SKM-1 treated with dmso at 0.1 percent for 144 hours (cell line): Measurements from ENCODE around the gene LILRA5.
"Not testable (repeated sequence)": the region's sequence is repeated elsewhere in the genome, so short reads cannot be mapped to it uniquely, and the experiment has no call there.

ENCODE experiments used
- DNase-seq: peaks from one replicate; lab custom pipeline; 2025; ENCODE audit not compliant: unreplicated experiment; lab: John Stamatoyannopoulos, UW

The LILRA5 gene

GRCh38 chr19:54335164-54335563, 22.2 kb upstream of the LILRA5 start:
- no peak for DNase-seq

GRCh38 chr19:54333586-54334298, 20.8 kb upstream of the LILRA5 start:
- DNase-seq = no peak

- DNase-seq = no peak
These were observed 19.2 kb upstream of the LILRA5 start for GRCh38 chr19:54332149-54332548.

- no peak for DNase-seq
These were observed 18.7 kb upstream of the LILRA5 start for GRCh38 chr19:54331626-54332025.

- no peak for DNase-seq
These were observed 16.7 kb upstream of the LILRA5 start for GRCh38 chr19:54329476-54330165.

GRCh38 chr19:54328781-54329180, 15.8 kb upstream of the LILRA5 start:
- DNase-seq = not testable (repeated sequence)

GRCh38 chr19:54325631-54326030, 12.7 kb upstream of the LILRA5 start:
- no peak for DNase-seq

GRCh38 chr19:54325194-54325621, 12.2 kb upstream of the LILRA5 start:
- DNase-seq = no peak

GRCh38 chr19:54324071-54324470, 11.1 kb upstream of the LILRA5 start:
- DNase-seq = no peak

GRCh38 chr19:54322934-54323333, 10.0 kb upstream of the LILRA5 start:
- not testable (repeated sequence) for DNase-seq

GRCh38 chr19:54322295-54322694, 9.3 kb upstream of the LILRA5 start:
- not testable (repeated sequence) for DNase-seq

GRCh38 chr19:54319892-54320670, 7.1 kb upstream of the LILRA5 start:
- DNase-seq = no peak

- DNase-seq = no peak
These were observed 6.1 kb upstream of the LILRA5 start for GRCh38 chr19:54319049-54319448.

GRCh38 chr19:54317965-54318240, 4.9 kb upstream of the LILRA5 start:
- no peak for DNase-seq

- no peak for DNase-seq
These were observed 4.4 kb upstream of the LILRA5 start for GRCh38 chr19:54317108-54317964.

GRCh38 chr19:54316746-54317107, 3.8 kb upstream of the LILRA5 start:
- no peak for DNase-seq

- no peak for DNase-seq
These were observed 3.0 kb upstream of the LILRA5 start for GRCh38 chr19:54315956-54316355.

- no peak for DNase-seq
These were observed 955 bp downstream of the LILRA5 start for GRCh38 chr19:54312011-54312410.

GRCh38 chr19:54311486-54311885, 1.5 kb downstream of the LILRA5 start:
- no peak for DNase-seq

GRCh38 chr19:54310543-54310942, 2.4 kb downstream of the LILRA5 start:
- DNase-seq = no peak

- no peak for DNase-seq
These were observed 3.2 kb downstream of the LILRA5 start for GRCh38 chr19:54309811-54310210.
